Fibroblast of lung (primary cell): ENCODE data around the gene MAP2K5. TPM values are rescaled to one million over a fixed set of nuclear protein-coding genes. Genes with fewer than 3 reads are reported as not detected.

ENCODE experiments used
- DNase-seq, 2 donors: peaks; one replicate each; pipeline versions ENCODE4 v3.0.0 to v3.0.0-alpha.2; 2010; ENCODE audit warnings: low read depth in 2 of 2
- H2AFZ ChIP-seq: 2 replicates; pipeline ENCODE4 v1.5.1; 2012; ENCODE audit warnings: low read length, control low read depth, inconsistent platforms
- H3K27ac ChIP-seq: 2 replicates; pipeline ENCODE4 v1.5.1; 2011; ENCODE audit warnings: low read length, control low read depth; ENCODE audit not compliant: insufficient read depth
- H3K27me3 ChIP-seq: 2 replicates; pipeline ENCODE4 v1.5.1; 2011; ENCODE audit warnings: mild to moderate bottlenecking, low read length; ENCODE audit not compliant: control insufficient read depth, insufficient read depth
- H3K36me3 ChIP-seq: 2 replicates; pipeline ENCODE4 v1.5.1; 2011; ENCODE audit warnings: low read length; ENCODE audit not compliant: control insufficient read depth, insufficient read depth
- H3K4me1 ChIP-seq: 2 replicates; pipeline ENCODE4 v1.5.1; 2011; ENCODE audit warnings: low read length; ENCODE audit not compliant: control insufficient read depth, insufficient read depth; ENCODE audit errors: extremely low read depth
- H3K4me2 ChIP-seq: 2 replicates; pipeline ENCODE4 v1.5.1; 2011; ENCODE audit warnings: low read length, control low read depth; ENCODE audit not compliant: insufficient read depth; ENCODE audit errors: extremely low read depth
- H3K4me3 ChIP-seq, 4 experiments: fragments of 200-600 bp in 1 of 4; sonication (generic) in 1 of 4; replicated peaks in 1 of 4; 2 replicates each; pipeline ENCODE4 v1.5.1; 2011 to 2016; ENCODE audit warnings: low read length in 4 of 4, low read depth in 3 of 4, mild to moderate bottlenecking in 3 of 4, control low read depth in 2 of 4, inconsistent platforms in 1 of 4, mixed read lengths in 1 of 4; ENCODE audit not compliant: insufficient read depth in 1 of 4; ENCODE audit errors: control extremely low read depth in 1 of 4
- H3K79me2 ChIP-seq: 2 replicates; pipeline ENCODE4 v1.5.1; 2012; ENCODE audit warnings: mild to moderate bottlenecking, low read length, inconsistent platforms; ENCODE audit not compliant: control insufficient read depth, insufficient read depth
- H3K9ac ChIP-seq: 2 replicates; pipeline ENCODE4 v1.5.1; 2011; ENCODE audit warnings: mild to moderate bottlenecking, low read length, control low read depth; ENCODE audit not compliant: insufficient read depth
- H3K9me3 ChIP-seq: 2 replicates; pipeline ENCODE4 v1.5.1; 2012; ENCODE audit warnings: low read depth, low read length; ENCODE audit not compliant: control insufficient read depth, insufficient read depth
- H4K20me1 ChIP-seq: 2 replicates; pipeline ENCODE4 v1.5.1; 2011; ENCODE audit warnings: low read length; ENCODE audit not compliant: control insufficient read depth, insufficient read depth; ENCODE audit errors: extremely low read depth
- CTCF ChIP-seq, 2 donors: IDR thresholded peaks in 1 of 2; conservative IDR thresholded peaks in 1 of 2; 1 replicate in 1 of 2; 2 replicates in 1 of 2; pipeline ENCODE4 v1.5.1; 2011 to 2012; ENCODE audit warnings: low read length in 2 of 2, control low read depth in 1 of 2, inconsistent platforms in 1 of 2, low read depth in 1 of 2, mild to moderate bottlenecking in 1 of 2
- EZH2 ChIP-seq: IDR thresholded peaks from 2 replicates; pipeline ENCODE4 v1.5.1; 2012; ENCODE audit warnings: low read length, control low read depth, mild to moderate bottlenecking; ENCODE audit errors: missing control alignments
- polyA plus RNA-seq, 2 donors: library from polyadenylated mRNA; depleted of rRNA in 1 of 2; stranded (reverse) in 1 of 2; unstranded in 1 of 2; fragments of >200 nt; gene quantifications; 2 replicates each; pipeline ENCODE4 v1.2.1, GENCODE V29; 2011 to 2012; ENCODE audit warnings: missing spikeins in 1 of 2
- total RNA-seq: library from RNA; depleted of rRNA; stranded (reverse); fragments of >200 nt; gene quantifications from 2 replicates; pipeline ENCODE4 v1.2.1, GENCODE V29; 2014

Gene MAP2K5
- total and polyA plus RNA-seq, 2 donors (not counting 1 experiment from before 2014, with no cell fraction given), result 5.7 to 10.2 TPM

- H3K4me1 ChIP-seq, result no peaks in the 10 kb centered on the region
- DNase-seq, result no peak
- H4K20me1 ChIP-seq, result no peaks in the 10 kb centered on the region
- no peaks in the 10 kb centered on the region for H3K9me3 ChIP-seq
- no peak overlapping the region for H3K4me2 ChIP-seq
- H3K9ac ChIP-seq, result no peak overlapping the region
- TF ChIP-seq CTCF (conservative IDR thresholded peaks at IDR 0.05 in 1 of 2, IDR thresholded peaks at IDR 0.05 in 1 of 2; ENCODE audit: low read depth in 1 of 2, low read length in 2 of 2) (no peak), EZH2 (no peak)
- H3K36me3 ChIP-seq, result no peaks in the 10 kb centered on the region
- no peaks in the 10 kb centered on the region for H3K79me2 ChIP-seq
- no peaks in the 10 kb centered on the region for H3K27me3 ChIP-seq
- H3K27ac ChIP-seq, result no peak overlapping the region
- H3K4me3 ChIP-seq, result no peak overlapping the region
- no peak overlapping the region for H2AFZ ChIP-seq
Measured at GRCh38 chr15:67761343-67761742, 218.8 kb downstream of the MAP2K5 start.

- Histone ChIP-seq H3K4me2 (no peak overlapping the region), H3K27me3 (no peaks in the 10 kb centered on the region), H3K4me1 (no peaks in the 10 kb centered on the region), H3K9ac (no peak overlapping the region), H3K27ac (no peak overlapping the region), H3K9me3 (no peaks in the 10 kb centered on the region), H3K4me3 (no peak overlapping the region), H2AFZ (no peak overlapping the region), H4K20me1 (no peaks in the 10 kb centered on the region), H3K79me2 (no peaks in the 10 kb centered on the region), H3K36me3 (no peaks in the 10 kb centered on the region)
- peak in 1 of 2 donors; percentile 8 for DNase-seq
- TF ChIP-seq EZH2 (no peak), CTCF (conservative IDR thresholded peaks at IDR 0.05 in 1 of 2, IDR thresholded peaks at IDR 0.05 in 1 of 2; ENCODE audit: low read depth in 1 of 2, low read length in 2 of 2) (no peak)
Measured at GRCh38 chr15:67762610-67763368, 220.3 kb downstream of the MAP2K5 start.

- Histone ChIP-seq H3K27me3 (no peaks in the 10 kb centered on the region), H3K27ac (no peak overlapping the region), H2AFZ (no peak overlapping the region), H3K4me1 (no peaks in the 10 kb centered on the region), H3K36me3 (no peaks in the 10 kb centered on the region), H3K9me3 (no peaks in the 10 kb centered on the region), H3K4me3 (no peak overlapping the region), H3K4me2 (no peak overlapping the region), H3K9ac (no peak overlapping the region), H3K79me2 (no peaks in the 10 kb centered on the region), H4K20me1 (no peaks in the 10 kb centered on the region)
- TF ChIP-seq EZH2 (no peak), CTCF (conservative IDR thresholded peaks at IDR 0.05 in 1 of 2, IDR thresholded peaks at IDR 0.05 in 1 of 2; ENCODE audit: low read depth in 1 of 2, low read length in 2 of 2) (no peak)
- no peak for DNase-seq
Measured at GRCh38 chr15:67765701-67766100, 223.2 kb downstream of the MAP2K5 start.
